ENCODE data around the gene WWC1.
"Not testable (repeated sequence)": the region's sequence is repeated elsewhere in the genome, so short reads cannot be mapped to it uniquely, and the experiment has no call there.

WWC1 gene

GRCh38 chr5:168310541-168310940 lies 19.1 kb downstream of the WWC1 start:
- not testable (repeated sequence) for DNase-seq

- no peak for DNase-seq
These were observed 19.7 kb downstream of the WWC1 start for GRCh38 chr5:168311061-168311566.

- no peak for DNase-seq
These were observed 21.3 kb downstream of the WWC1 start for GRCh38 chr5:168312606-168313295.

- DNase-seq, result no peak
These were observed 22.3 kb downstream of the WWC1 start for GRCh38 chr5:168313596-168314204.

DNA sequence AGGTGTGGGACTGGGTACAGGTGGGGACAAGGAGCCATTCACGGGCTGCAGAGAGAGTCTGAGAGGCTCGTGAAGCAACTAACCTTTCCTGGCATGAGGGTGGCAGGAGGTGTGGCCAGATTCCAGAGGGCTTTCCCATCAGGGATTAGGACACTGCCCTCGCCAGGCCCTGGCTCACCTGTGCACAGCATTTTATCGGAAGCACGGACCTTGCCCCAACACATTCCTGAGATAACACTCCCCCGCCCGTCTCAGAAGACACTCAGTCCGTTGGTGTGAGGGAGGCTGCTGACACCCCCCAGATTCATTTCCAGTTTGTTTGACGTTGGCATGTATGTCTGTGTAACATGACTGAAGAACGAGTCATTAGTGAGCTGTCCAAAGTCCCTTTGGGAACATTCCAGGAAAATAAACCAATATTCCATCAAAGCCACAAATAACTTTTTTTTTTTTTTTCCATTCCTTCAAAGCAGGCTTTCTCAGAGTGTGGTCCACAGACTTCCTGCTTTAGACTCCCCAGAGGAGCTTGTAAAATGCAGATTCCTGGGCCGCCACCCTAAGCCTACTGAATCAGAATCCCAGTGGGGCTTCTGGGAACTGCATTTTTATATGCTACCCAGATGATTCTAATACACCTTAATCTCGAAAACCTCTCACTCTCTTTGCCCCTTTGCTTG lies 23.4 kb downstream of the WWC1 start:
- no peak for DNase-seq

- DNase-seq, result no peak
These were observed 24.1 kb downstream of the WWC1 start for GRCh38 chr5:168315416-168316138.

DNA sequence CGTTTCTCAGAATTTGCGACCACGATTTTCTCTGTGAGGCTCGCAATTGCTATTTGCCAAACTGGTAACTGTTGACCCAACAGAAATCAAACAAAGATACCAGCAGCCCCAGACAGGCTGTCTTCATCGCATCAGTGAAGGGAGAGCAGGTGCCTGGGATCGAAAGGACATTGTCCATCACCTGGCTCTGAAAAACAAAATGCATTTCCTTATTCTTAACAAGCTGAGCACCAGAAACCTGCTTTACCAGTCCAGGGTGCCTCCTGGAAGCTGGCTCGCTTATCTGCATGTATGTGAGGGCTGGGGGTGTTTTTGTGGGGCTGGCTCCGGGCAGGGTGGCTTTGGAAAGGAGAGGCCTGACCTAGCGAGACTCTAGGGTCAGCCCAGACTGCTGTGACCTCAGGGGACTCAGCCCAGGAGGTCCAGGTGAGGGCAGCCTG lies 24.7 kb downstream of the WWC1 start:
- no peak for DNase-seq

DNA sequence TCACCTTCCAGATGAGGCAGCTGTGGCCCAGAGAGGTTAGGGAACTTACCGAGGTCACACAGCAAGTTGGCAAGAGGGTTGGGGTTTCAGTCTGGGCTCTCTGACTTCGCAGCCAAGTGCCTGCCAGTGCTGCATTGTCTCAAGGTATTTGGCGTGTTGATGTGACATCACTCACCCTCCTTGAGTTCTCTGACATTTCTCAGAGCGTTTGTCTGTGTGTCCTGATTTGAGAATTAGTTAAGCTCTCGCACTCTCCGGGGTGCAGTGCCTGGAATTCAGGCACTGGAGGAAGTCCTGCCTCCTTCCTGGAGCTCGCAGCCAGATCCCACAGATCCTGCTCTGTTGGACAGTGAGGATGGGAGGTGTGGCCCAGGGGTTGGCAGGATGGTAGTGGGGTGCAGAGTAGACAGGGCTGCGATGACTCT lies 25.7 kb downstream of the WWC1 start:
- DNase-seq, result no peak

DNA sequence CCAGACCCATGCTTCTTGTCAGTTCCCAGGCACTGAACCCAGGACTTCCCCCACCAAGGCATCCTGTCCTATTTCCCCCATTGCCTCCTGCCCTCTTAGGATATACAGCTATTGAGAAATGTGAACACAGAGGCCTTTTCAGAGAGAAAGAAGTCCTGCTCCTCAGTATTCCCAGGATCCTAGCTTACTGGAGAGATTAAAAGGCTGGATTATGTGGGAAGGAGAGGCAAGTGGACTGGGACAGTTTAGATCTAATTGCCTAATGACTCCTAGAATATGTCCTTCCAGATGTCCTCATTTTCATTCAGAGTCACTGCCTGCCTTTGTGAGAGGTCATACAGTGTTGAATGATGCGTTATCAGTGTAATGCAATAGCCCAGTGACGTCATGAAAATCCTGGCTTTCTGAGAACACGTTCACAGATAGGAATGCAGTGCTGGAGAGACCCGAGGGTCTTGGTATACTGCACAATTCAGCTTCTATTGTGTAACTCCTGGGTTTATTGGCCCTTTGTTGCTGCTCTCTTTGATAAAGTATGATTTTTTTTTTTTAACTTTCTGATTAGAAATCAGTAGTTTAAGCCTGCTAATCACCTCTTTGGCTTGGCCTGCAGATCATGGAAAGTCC lies 26.2 kb downstream of the WWC1 start:
- no peak for DNase-seq

DNA sequence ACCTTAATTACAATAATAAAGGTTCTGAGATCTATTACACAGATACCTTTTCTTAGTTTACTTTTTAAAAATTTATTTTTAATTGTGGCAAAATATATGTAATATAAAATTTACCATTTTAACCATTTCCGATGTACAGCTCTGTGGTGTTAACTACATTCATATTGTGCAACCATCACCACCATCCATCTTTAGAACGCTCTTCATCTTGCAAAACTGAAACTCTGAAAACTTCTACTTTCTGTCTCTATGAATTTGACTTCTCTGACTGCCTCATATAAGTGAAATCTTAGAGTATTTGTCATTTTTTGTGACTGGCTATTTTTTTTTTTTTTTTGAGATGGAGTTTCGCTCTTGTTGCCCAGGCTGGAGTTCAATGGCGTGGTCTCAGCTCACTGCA lies 26.8 kb downstream of the WWC1 start:
- no peak for DNase-seq

GRCh38 chr5:168319774-168320173 lies 28.3 kb downstream of the WWC1 start:
- DNase-seq, result no peak

DNA sequence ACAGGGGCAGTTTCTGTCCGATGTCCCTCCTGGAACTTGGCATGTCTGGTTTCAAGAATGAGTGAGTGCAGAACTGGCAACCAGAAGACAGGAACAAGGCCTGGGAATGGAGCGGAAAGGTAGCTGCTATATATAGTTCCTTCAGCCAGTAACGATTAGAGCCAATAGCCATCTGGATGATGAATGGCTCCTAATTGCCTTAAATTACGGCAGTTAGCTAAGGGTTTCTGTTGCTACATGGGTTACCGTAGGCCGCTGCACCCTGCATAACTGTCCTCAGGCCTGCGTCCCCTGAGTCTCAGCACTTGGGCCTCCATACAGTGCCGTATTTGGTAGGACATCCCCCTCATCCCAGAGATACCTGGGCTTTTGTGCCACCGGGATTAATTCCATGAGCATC lies 29.4 kb downstream of the WWC1 start:
- no peak for DNase-seq

- no peak for DNase-seq
These were observed 33.6 kb downstream of the WWC1 start for GRCh38 chr5:168324859-168325630.

DNA sequence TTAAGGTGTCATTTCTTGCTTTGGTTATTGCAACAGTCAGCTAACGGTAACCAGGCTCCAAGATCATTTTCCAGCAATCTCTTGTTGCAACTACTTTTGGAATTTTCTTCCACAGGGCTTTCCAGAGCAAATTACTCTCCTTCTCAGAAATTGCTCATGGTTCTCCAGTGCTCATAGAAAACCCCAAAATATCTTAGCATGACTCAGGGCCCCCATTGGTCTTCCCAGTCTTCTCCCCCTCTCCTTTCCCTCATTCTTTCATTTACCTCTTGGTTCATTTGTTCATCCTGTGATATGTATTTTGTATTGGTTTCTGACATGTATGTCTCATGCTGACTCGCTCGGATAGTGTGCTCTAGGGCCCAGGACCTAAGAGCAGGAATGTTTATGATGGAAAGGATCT lies 35.6 kb downstream of the WWC1 start:
- DNase-seq, result no peak

DNA sequence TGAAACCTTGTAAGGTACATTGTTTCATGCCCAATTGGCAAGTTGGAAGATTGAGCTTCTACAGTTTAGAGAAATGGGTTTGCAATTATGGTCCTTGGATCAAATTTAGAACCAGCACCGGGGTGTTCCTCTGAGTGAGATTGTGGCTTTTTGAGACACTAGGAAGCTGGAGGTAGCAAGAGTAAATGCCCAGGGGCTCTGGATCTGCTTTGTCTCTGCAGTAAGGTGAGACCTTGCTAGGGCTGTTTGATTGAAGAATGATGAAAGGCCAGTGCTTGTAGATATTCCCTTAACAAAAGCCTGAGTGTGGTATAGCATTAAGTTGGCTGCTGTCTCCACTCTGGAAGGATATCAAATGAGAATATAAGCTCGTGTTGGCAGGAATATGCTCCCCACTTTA lies 36.0 kb downstream of the WWC1 start:
- DNase-seq, result no peak

DNA sequence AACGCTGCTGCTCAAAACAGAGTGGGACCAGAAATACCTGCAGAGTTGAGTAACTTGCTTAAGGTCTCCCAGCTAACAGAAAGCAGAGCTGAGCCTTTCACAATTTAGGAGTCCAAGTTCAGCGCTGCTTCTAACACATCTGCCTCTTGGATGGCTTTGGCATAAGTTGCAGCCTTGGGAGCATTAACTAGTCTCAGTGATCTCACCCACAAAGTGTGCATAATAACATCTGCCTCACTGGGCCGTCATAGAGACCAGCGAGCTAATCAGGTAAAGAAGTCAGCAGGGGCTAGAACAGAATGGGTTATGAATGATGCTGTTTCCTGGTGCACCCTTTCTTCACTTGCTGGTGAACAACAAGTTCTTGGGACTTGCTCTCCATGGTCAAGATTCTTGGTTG lies 36.5 kb downstream of the WWC1 start:
- no peak for DNase-seq

DNA sequence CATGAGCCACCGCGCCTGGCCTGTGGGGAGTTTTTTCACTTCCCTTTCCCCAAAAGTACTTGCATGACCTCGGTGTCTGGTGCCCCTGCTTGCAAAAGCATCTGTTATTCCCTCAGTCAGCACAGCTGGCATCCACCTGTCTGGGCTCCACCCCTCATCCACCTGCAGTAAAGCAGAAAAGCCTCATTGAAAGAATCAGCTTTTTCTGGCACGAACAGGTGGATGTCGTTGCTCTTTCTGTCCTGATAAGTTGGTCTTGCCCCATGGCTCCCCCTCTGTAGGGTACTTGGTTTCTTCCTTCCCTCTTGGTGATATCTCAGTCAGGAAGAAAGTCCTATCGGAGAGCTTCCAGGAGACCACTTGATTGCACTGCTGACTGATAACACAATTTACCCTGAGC lies 37.4 kb downstream of the WWC1 start:
- DNase-seq, result no peak

GRCh38 chr5:168329302-168329701 lies 37.9 kb downstream of the WWC1 start:
- no peak for DNase-seq

DNA sequence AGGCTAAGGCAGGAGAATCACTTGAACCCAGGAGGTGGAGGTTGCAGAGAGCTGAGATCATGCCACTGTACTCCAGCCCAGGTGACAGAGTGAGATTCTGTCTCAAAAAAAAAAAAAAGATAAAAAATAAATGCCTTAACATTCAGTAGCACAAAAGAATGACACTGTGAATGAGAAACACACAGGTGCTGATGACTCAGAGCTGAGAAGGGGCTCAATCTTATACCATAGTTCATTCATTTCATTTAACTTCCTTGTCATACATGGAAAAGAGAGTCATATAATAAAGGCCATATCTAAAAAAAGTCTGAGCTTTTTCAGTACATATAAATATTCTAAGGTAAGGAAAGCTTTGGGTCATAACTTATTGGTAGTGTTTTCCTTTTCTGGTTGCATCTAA lies 40.6 kb downstream of the WWC1 start:
- no peak for DNase-seq

DNA sequence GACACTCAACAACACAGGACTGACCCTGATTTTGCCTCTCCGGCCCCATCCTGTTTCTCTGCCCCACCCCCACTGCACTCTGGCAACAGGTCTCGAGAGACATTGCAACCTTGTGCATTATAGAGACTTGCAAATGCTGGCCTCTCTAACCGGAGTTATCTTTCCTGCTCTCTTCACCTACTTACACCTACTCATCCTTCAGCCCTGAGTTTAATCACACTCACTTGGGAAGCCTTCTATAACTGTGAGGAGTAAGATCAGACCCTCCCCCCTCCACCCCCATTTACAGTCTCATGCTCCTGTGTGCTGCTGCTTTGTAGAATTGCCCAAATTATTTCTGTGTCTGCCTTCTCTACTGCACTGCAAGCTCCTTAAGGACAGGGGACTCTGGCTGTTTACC lies 42.8 kb downstream of the WWC1 start:
- no peak for DNase-seq

DNA sequence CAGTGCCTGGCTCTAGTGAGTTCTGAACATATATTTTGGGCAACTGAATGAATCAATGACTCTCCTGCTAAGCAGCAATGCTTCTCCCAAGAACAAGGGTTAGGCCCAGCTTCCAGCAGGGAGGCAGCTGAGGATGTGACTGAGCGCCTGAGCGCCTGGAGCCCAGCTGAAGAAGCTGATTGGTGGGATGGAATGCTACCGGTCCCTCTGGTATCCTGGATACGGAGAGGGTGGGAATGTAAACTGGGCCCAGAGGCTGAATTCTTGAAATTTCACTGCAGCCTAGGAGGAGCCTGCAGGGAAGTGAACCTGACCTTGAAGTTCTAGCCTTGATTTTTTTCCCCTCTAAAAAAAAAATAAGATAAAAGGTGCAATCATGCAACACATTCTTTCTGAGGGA lies 43.2 kb downstream of the WWC1 start:
- DNase-seq, result no peak

- DNase-seq, result no peak
These were observed 45.9 kb downstream of the WWC1 start for GRCh38 chr5:168337361-168337760.

Measured in NCI-H446 treated with DMSO at 0.1 percent for 48 hours (cell line).